ENCODE results near the gene KL. TPM values are rescaled to one million over a fixed set of nuclear protein-coding genes. Genes with fewer than 3 reads are reported as not detected.

Gene KL
- total and polyA plus RNA-seq, 10 of the 15 experiments (the other 5 are each of a cell fraction or from before 2014, with no cell fraction given), result 0.08 to 2.1 (median 1.4) TPM

DNA sequence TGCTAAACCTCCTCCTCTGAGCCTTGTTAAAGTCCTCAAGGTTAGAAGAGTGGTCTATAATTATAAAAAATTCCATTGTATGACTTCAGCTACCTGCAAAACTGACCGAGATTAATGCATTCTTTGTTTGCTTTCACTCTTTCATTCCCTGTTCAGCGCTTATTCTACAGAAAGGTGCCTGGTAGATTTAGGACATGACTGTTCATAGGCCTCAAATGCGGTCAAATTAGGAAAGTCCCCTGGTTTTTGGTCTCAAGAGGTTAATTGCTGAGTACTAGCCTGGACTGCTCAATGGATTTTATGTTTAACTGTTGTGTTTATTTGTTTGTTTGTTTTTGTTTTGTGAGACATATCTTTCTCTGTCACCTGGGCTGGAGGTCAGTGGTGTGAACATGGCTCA lies 35.4 kb downstream of the KL start (continued):
- TF ChIP-seq BCL11A (IDR thresholded peaks at IDR 0.05; ENCODE audit: low read depth, low read length), result peak; percentile 75; the same call in 1 of the 2 replicates
- TF ChIP-seq SMAD5 (IDR thresholded peaks at IDR 0.05; ENCODE audit: low read depth), result no peak
- TF ChIP-seq ZBED1 (IDR thresholded peaks at IDR 0.05; ENCODE audit: borderline replicate concordance), result no peak
- TF ChIP-seq BMI1 (IDR thresholded peaks at IDR 0.05; ENCODE audit: borderline replicate concordance), result 0 out of 2 replicates have a peak, but pooled peaks have one; percentile 26
- peak; percentile 50 for TF ChIP-seq IKZF1 (conservative IDR thresholded peaks at IDR 0.05)

GRCh38 chr13:33052506-33053280 lies 36.5 kb downstream of the KL start:
- no peak for FAIRE-seq
- Histone ChIP-seq H3K4me1 (ENCODE audit: control insufficient read depth, insufficient read depth, low read length) (peaks cover 11% of the 10 kb centered on the region; the same call in 1 of the 2 replicates), H3K9ac (ENCODE audit: control insufficient read depth, insufficient read depth, low read length) (no peak overlapping the region), H3K27ac (ENCODE audit: control insufficient read depth, insufficient read depth) (no peak overlapping the region), H3K36me3 (ENCODE audit: control insufficient read depth in 2 of 2, insufficient read depth in 2 of 2, low read length in 1 of 2) (no peaks in the 10 kb centered on the region), H4K20me1 (ENCODE audit: control insufficient read depth, insufficient read depth) (no peaks in the 10 kb centered on the region), H2AFZ (ENCODE audit: control insufficient read depth, low read depth, low read length) (peak overlapping the region; percentile 49; the same call in 1 of the 2 replicates), H3K9me3 (replicated peaks; ENCODE audit: control insufficient read depth, insufficient read depth, low read length) (no peaks in the 10 kb centered on the region), H3K4me2 (ENCODE audit: control insufficient read depth, insufficient read depth) (no peak overlapping the region), H3K79me2 (ENCODE audit: control insufficient read depth, insufficient read depth, low read length) (no peaks in the 10 kb centered on the region), H3K4me3 (no peak overlapping the region), H3K27me3 (replicated peaks in 1 of 2; ENCODE audit: control insufficient read depth in 2 of 2, insufficient read depth in 2 of 2, low read length in 1 of 2) (no peaks in the 10 kb centered on the region)
- no peak for ATAC-seq
- in situ Hi-C loops (cut with MboI) (no loop called here), intact Hi-C loops (cut with micrococcal nuclease; ENCODE audit: unreplicated experiment) (loop anchor here (5.0 kb wide), 1 partner anchor 145 kb away; no protein-coding TSS in a partner anchor)
- RAD21 ChIA-PET (ENCODE audit: unreplicated experiment), result no interaction called here
- SMC1A ChIA-PET (ENCODE audit: uncharacterized antibody, unreplicated experiment), result interaction anchor here (1.0 to 1.7 kb wide), 3 partner anchors 11 to 94 kb away, joined by 3 to 4 read pairs (median 4); no protein-coding TSS in a partner anchor
- no TSS peak for BruUV-seq (replicated peaks)
- 69% methylated on average over 3 of the region's 3 CpGs for WGBS (ENCODE audit: insufficient coverage, insufficient replicate concordance, low lambda C conversion rate, missing lambda C conversion rate)
- CTCF ChIA-PET, result interaction anchor here (1.5 kb wide), 1 partner anchor 35 kb away, joined by 6 read pairs; no protein-coding TSS in a partner anchor
- POLR2A ChIA-PET, result interaction anchor here (1.0 to 1.6 kb wide), 2 partner anchors 55 to 161 kb away, joined by 3 to 4 read pairs; no protein-coding TSS in a partner anchor
- no peak for DNase-seq (ENCODE audit: low read depth, low spot score)
- no peak for TF ChIP-seq ZSCAN29 (IDR thresholded peaks at IDR 0.05)
- no peak for TF ChIP-seq CEBPZ (IDR thresholded peaks at IDR 0.05; ENCODE audit: low read depth, low read length)
- TF ChIP-seq ELK1 (IDR thresholded peaks at IDR 0.05; ENCODE audit: low read depth, low read length), result no peak
- no peak for TF ChIP-seq ZNF384 (IDR thresholded peaks at IDR 0.05; ENCODE audit: borderline replicate concordance, low read depth, low read length)
- no peak for TF ChIP-seq PAX8 (IDR thresholded peaks at IDR 0.05)
- TF ChIP-seq REST (IDR thresholded peaks at IDR 0.05; ENCODE audit: low read depth, low read length), result no peak
- no peak for TF ChIP-seq IKZF1 (conservative IDR thresholded peaks at IDR 0.05)
- TF ChIP-seq SMARCA5 (IDR thresholded peaks at IDR 0.05), result no peak
- TF ChIP-seq SUZ12 (IDR thresholded peaks at IDR 0.05; ENCODE audit: unreplicated experiment), result no peak

All from GM12878 (cell line).